NCI-H128 (cell line): ENCODE data around the gene CYTH2.

Experiments
- DNase-seq: peaks from one replicate; lab custom pipeline; 2025; ENCODE audit not compliant: unreplicated experiment; lab: John Stamatoyannopoulos, UW

The CYTH2 gene

GRCh38 chr19:48492925-48493717 is 24.0 kb downstream of the CYTH2 start:
- DNase-seq = no peak

DNA sequence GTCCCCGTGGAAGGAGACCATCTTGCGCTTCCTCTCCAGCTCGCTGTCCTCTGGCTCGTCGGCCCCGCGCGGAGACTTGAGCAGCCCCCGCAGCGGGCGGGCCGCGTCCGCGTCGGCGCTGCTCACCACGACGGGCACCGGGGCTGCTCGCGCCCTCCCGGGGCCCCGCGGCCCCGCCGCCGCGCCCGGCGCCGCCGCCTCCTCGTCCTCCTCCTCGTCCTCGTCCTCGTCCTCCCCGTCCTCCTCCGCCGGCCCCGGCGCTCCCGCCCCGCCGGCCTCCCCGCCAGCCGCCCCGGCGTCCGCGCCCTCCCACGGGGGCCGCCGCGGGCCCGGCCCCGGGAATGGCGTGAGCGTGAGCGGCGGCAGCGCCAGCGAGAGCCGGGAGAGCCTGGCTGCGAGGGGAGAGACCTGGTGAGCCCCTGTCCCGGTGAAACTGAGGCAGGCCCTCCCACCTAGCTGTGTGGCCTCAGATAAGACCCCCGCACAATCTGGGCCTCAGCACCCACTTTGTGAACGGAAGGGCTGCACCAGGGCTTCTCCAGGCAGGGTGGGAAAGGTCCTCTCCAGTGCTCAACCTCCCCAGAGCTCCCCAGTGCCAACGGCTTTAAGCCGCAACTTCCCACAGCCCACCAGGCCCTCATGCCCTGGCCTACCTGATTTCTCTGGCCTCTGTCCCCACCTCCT is 24.7 kb downstream of the CYTH2 start:
- no peak for DNase-seq

DNA sequence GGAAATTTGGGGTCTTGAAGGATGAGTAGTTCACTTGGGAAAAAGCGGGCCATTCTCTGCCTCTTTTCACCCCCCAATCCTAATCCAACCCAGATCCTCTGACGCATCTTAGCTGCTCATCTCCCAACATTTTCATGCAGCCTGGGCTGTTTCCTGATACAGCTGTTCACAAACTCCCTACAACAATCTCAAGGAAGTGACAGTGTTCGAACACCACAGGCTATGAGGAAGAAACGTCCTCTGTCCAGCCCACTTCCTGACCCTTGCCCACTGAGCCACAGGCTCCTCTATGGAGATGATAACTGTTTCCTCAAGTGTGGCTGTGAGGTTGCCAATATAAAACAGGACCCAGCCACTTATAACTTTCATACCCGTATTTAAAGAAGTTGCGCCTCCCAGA is 26.2 kb downstream of the CYTH2 start:
- no peak for DNase-seq

- DNase-seq = no peak
These were observed 28.0 kb downstream of the CYTH2 start for GRCh38 chr19:48496959-48497727.

DNA sequence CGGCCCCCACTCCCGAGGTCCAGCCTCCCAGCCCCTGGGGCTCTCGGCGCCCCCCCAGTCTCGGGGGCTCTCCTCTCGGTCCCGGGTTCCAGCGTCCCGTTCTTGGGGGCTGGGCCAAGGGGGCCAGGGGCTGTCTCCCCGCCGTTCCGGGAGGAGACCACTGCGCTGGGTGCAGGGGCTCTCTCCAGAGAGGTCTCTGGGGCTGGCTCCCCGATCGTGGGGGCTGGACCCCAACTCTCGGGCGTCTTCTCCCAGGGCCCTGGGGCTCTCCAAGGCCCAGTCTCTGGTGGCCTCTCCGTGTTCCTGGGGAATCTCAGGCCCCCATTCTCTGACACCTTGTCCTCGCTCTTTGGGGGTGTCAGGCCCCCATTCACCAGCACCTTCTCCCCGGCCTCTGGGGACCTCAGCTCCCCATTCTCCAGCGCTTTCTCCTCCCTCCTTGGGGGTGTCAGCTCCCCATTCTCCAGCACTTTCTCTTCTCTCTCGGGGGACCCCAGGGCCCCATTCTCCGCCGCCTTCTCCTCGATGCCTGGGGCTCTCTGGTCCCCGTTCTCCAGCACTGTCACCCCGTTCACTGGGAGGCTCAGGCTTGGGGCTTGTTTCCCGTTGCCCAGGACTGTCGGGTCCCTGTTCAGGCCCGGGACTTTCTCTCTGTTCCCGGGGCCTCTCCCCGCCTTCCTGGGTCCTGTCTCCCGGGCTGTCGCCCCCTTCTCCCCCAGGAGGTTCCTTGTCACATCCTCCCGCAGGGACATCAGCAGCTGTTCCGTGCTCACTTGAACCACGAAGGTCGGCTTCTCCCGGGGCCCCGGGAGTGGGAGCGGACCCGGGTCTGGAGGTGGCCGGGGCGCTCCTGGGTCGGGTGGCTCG is 28.8 kb downstream of the CYTH2 start:
- DNase-seq = no peak

GRCh38 chr19:48498595-48499311 is 29.6 kb downstream of the CYTH2 start:
- no peak for DNase-seq

DNA sequence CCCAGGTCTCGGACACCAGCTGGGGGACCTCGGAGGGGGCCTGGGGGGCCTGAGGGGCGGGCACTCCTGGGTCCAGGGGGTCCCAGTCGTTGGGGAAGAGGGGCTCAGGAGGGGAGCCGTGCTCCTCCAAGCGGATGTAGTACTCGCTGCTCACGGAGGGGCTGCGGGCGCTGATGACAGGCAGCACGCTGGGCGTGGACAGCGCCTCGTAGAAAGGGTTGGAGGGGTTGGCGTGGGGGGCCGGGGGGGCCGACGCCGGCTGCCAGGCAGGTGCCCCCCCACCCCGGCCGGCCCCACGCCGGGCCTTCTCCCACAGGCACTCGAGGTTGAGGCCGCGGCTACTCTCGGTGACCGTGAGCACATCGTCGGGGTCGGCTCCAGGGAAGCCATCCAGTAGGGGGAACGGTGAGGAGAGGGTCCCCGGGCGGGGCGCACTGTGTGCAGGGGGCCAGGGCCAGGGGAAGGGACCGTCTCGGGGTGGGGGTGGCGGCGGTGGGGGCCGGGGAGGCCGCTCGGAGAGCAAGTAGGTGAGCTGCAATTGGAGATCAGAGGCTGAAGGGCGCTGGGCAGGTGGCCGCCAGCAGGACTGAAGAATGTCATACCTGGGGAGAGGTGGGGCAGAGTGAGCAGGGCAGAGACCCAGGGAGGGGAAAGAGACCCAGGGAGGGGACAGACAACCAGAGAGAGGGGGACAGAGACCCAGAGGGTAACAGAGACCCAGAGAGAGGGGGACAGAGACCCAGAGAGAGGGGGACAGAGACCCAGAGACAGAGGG is 30.3 kb downstream of the CYTH2 start:
- DNase-seq = no peak

DNA sequence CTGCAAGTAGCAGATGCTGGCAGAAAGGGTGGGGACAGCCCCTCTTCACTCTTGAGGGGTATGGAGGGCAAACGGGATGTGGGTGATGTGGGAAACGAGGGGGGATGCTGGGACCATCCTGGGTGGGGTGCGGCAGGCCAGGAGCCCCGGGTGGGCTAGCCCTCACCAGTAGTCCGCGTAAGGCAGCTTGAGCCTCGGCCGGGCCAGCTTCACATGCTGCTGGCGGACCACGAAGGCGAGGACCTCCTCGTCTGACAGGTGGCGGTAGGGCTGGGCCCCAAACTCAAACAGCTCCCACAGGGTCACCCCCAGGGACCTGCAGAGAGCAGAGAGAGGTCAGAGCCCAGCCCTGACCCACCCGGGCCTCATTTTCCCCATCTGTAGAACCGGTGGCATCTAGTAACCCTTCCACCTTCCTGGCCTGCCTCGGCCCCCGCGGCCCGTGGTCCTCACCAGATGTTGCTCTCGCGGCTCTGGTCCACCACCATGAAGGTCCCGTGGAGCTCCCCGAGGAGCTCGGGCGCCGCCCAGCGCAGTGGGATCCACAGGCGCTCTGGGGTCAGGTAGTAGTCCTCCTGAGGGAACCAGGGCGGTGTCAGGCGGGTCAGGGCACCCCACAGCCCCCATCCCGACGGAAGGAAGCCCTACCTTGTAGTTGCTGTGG is 31.8 kb downstream of the CYTH2 start:
- no peak for DNase-seq

GRCh38 chr19:48501494-48502349 is 32.6 kb downstream of the CYTH2 start:
- peak; percentile 53 for DNase-seq

GRCh38 chr19:48502350-48503018 is 33.3 kb downstream of the CYTH2 start:
- DNase-seq = no peak

- DNase-seq = no peak
These were observed 37.1 kb downstream of the CYTH2 start for GRCh38 chr19:48506138-48506733.

DNA sequence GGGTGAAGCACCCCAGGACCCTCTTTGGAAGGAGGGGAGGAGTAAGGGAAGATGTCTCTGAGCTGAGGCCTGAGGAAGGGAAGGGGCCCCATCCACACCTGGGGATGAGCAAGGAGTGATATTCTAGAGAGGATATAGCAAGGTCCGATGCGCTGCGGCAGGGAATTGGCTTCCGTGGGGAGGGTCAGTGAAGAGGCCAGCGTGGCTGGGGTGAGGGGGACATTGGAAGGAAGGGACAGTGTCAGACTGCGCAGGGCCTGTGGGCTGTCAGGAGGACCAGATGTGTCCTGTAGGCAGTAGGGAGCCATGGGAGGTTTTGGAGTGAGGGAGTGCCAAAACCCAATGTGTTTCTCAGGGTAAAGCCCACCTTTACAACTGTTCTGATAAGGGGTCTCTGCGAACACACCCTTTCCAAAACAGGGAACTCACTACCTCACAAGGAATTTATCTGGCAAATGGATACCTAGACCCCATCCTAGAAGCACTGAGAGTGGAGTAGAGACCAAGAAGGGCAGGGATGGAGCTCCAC is 38.8 kb downstream of the CYTH2 start:
- no peak for DNase-seq

- no peak for DNase-seq
These were observed 39.7 kb downstream of the CYTH2 start for GRCh38 chr19:48508729-48509411.

GRCh38 chr19:48509467-48510194 is 40.5 kb downstream of the CYTH2 start:
- DNase-seq = no peak

DNA sequence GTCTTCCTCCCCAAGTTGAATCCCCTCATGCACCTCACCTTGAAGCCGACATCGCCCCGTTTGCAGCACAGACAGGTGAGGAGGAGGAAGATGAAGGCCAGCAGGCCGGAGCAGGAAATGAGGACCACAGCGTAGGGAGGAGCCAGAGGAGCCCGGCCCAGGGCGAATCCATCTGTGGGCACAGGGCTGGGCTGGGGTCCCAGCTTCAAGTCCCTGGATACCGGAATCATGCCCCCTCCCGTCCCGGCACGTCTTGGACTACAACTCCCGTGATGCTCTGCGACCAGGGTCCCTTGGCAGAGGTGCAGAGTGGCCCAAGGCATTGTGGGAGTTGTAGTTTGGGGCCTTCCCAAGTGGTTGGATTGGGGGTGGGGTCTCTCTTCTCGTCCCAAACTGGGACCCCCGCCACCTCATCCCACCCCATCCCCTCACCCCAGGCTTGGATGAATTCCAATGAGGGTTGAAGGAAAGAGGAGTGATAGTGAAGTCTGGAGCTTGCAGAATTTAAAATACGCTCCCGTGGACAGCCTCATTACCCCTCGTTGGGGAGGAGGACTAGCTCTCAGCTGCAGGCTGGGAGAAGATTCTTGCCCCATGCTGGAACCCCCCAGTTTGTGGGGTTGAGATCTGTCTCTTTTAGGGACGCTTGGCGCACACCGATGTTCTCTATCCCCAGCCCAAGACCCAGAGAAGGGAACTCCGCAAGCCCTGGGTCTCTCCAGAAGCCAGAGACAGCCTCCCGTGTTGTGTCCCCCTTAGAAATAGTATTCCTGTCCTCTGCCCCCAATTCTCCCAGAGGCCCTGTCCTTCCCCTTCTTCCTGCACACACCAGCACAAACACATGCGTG is 41.5 kb downstream of the CYTH2 start:
- DNase-seq = no peak
